Bladder microvascular endothelial cell (primary cell): ENCODE measurements around the gene ZNF300. TPM values are rescaled to one million over a fixed set of nuclear protein-coding genes. Genes with fewer than 3 reads are reported as not detected.

Source experiments
- total RNA-seq: library from RNA; depleted of rRNA; stranded (reverse); fragments of >200 nt; gene quantifications from 2 replicates; pipeline ENCODE4 v1.2.3, GENCODE V29; 2014

ZNF300 gene
- total RNA-seq, result 4.2 and 9.8 TPM in 2 replicates

GRCh38 chr5:150904479-150905311 lies at the start of gene ZNF300:
TSS of gene ZNF300 (minus strand) at chr5:150904980. CDS start at chr5:150903155, 1,825 bp downstream.

DNA sequence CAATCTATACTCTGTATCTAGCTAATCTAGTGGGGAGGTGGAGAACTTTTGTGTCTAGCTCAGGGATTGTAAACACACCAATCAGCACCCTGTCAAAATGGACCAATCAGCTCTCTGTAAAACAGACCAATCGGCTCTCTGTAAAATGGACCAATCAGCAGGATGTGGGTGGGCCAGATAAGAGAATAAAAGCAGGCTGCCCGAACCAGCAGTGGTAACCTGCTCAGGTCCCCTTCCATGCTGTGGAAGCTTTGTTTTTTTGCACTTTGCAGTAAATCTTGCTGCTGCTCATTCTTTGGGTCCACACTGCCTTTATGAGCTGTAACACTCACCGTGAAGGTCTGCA lies 58.5 kb downstream of the ZNF300 start, which contains the start of gene IRGM:
IRGM (plus strand) TSS at position 214 of the 346 bp plus-strand sequence. CDS start 1,603 bp downstream, outside the sequence.

Other genes with a start within 250 kb of the ZNF300 start
- 0.16 and 0.88 TPM in 2 replicates for gene MYOZ3, start 243.7 kb downstream of the ZNF300 start, total RNA-seq
- 14.2 and 27.4 TPM in 2 replicates for gene RBM22, start 203.9 kb downstream of the ZNF300 start, total RNA-seq
- 17.2 and 36.2 TPM in 2 replicates for gene DCTN4, start 146.0 kb downstream of the ZNF300 start, total RNA-seq
- gene SMIM3, start 126.2 kb downstream of the ZNF300 start, total RNA-seq, result 1.1 and 2.6 TPM in 2 replicates
- gene IRGM, start 58.5 kb downstream of the ZNF300 start, total RNA-seq, result not detected in 2 replicates
- 7.3 and 14.5 TPM in 2 replicates for gene GPX3, start 115.6 kb upstream of the ZNF300 start, total RNA-seq
- 70.9 and 191 TPM in 2 replicates for gene TNIP1, start 176.1 kb upstream of the ZNF300 start, total RNA-seq